GM12875 (cell line): Measurements from ENCODE around the gene ENPP3.

ENCODE experiments used
- H3K4me3 ChIP-seq: one replicate; pipeline ENCODE4 v1.5.1; 2011; ENCODE audit warnings: low read depth, low read length, control low read depth
- TF ChIP-seq, protein P1 (sequence below): IDR thresholded peaks from 2 replicates; pipeline ENCODE4 v1.5.1; 2011; ENCODE audit warnings: low read depth, mild to moderate bottlenecking, control low read depth, inconsistent platforms, low read length, moderate library complexity, borderline replicate concordance; ENCODE audit not compliant: insufficient read depth

Gene ENPP3

DNA sequence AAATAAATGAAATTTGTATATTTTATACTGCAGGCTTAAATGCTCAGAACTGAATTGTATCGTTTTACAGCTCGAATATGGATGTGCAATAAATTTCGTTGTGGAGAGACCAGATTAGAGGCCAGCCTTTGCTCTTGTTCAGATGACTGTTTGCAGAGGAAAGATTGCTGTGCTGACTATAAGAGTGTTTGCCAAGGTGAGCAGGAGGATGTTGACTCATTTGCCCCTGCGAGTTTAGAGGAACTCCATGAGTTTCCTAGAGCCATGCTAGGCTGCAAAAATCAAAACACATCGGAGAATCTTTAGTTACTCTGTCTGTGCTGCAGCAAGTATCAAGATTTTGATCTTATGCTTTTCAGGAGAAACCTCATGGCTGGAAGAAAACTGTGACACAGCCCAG is 15.4 kb downstream of the ENPP3 start:
- H3K4me3 ChIP-seq: no peak overlapping the region
- TF ChIP-seq, protein P1, sequence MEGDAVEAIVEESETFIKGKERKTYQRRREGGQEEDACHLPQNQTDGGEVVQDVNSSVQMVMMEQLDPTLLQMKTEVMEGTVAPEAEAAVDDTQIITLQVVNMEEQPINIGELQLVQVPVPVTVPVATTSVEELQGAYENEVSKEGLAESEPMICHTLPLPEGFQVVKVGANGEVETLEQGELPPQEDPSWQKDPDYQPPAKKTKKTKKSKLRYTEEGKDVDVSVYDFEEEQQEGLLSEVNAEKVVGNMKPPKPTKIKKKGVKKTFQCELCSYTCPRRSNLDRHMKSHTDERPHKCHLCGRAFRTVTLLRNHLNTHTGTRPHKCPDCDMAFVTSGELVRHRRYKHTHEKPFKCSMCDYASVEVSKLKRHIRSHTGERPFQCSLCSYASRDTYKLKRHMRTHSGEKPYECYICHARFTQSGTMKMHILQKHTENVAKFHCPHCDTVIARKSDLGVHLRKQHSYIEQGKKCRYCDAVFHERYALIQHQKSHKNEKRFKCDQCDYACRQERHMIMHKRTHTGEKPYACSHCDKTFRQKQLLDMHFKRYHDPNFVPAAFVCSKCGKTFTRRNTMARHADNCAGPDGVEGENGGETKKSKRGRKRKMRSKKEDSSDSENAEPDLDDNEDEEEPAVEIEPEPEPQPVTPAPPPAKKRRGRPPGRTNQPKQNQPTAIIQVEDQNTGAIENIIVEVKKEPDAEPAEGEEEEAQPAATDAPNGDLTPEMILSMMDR: no peak

DNA sequence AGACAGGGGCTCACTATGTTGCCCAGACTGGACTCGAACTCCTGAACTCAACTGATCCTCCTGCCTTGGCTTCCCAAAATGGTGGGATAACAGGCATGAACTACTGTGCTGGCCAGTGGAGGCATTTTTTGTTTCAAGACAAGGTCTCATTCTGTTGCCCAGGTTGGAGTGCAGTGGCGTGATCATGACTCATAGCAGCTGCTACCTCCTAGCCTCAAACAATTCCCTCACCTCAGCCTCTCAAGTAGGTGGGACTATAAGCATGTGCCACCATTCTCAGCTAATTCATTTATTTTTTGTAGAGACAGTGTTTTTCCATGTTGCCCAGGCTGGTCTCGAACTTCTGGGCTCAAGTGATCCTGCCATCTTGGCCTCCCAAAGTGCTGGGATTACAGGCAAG is 17.2 kb downstream of the ENPP3 start:
- no peak overlapping the region for H3K4me3 ChIP-seq
- TF ChIP-seq, protein P1: no peak

DNA sequence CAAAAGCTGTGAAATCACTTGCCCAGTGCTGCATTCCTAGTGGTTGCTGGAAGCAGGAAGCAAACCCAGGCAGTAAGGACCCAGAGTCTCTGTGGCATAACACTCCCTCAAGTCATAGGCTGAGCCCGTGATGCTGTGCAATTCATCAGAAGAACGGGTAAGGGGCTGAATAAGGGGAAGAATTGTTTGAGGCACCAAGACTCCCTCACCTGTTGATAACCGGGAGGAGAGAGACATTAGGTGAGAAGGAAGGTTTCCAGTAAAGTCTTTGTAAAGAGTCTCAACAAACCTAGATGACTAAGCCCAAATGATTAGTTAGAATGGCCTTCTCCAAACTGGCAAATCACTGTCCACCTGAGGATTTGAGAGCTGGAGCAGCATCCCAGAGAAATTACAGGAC is 18.3 kb downstream of the ENPP3 start:
- H3K4me3 ChIP-seq: no peak overlapping the region
- TF ChIP-seq, protein P1: no peak

DNA sequence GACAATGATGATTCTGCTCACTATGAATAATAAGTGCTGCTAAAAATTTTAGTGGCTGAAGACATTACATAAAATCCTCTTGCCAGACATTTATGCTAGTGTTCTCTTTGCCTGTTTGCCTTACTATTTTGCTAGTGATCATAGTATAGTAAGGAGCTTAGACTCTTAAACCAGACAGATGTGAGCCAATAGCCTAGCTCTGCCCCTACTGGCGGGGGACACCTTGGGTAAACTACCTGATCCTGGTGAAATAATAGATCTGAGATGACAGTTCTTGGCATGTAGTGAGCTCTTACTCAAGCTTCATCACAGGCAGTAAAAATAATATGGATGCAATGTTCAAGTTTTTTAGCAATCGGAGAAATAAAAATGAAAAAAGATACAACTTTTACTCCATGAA is 18.8 kb downstream of the ENPP3 start:
- TF ChIP-seq, protein P1: no peak
- no peak overlapping the region for H3K4me3 ChIP-seq

DNA sequence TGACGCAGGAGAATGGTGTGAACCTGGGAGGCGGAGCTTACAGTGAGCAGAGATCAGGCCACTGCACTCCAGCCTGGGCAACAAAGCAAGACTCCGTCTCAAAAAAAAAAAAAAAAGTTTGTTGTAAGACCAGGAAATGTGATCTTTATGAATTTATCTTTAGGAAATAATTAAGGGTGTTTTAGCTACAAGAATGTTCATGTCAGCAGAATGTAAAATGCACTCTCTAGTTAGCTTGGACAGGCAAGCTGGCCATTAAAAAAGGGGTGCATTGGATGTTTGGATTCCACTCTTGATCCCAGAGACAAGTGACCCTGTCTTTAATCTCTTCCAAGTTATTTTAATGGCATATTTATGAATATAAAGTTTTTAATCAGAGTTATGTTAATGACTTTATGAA is 19.6 kb downstream of the ENPP3 start:
- no peak overlapping the region for H3K4me3 ChIP-seq
- TF ChIP-seq, protein P1: no peak

DNA sequence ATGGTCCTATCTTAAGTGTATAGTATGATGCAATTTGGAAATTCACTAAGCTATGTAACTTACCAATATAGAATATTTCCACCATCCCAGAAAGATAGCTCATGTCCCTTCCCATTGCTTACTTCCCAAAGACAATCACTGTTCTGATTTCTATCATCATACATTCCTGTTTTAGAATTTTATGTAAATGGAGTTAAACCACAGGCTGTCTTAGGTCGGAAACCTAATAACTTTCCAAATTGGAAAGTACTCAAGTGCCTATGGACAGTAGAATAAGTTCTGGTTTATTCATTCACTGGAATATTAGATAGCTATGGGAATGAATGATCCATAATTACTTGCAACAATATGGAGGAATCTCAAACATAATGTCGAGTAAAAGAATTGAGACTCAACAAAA is 20.1 kb downstream of the ENPP3 start:
- TF ChIP-seq, protein P1: no peak
- no peak overlapping the region for H3K4me3 ChIP-seq

DNA sequence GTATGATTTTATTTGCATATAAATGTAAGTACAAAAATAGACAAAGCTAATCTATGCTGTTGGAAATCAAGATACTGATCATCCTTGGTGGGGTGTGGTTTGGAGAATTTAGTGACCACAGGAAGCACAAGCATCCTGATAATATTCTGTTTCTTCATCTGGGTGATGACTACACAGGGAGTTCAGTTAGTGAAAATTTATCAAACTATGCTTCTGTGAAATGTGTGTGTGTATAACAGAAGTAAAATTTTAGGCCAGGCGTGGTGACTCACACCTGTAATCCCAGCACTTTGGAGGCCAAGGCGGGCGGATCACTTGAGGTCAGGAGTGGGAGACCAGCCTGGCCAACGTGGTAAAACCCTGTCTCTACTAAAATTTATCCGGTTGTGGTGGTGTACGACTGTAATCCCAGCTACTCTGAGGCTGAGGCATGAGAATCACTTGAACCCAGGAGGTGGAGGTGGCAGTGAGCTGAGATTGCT is 20.6 kb downstream of the ENPP3 start:
- no peak overlapping the region for H3K4me3 ChIP-seq
- TF ChIP-seq, protein P1: no peak
